Measurements from ENCODE around the gene SPINT2. TPM values are rescaled to one million over a fixed set of nuclear protein-coding genes. Genes with fewer than 3 reads are reported as not detected.

SPINT2 gene
- total RNA-seq, 2 experiments from 2014 or later, result 56.2 to 68.4 TPM

DNA sequence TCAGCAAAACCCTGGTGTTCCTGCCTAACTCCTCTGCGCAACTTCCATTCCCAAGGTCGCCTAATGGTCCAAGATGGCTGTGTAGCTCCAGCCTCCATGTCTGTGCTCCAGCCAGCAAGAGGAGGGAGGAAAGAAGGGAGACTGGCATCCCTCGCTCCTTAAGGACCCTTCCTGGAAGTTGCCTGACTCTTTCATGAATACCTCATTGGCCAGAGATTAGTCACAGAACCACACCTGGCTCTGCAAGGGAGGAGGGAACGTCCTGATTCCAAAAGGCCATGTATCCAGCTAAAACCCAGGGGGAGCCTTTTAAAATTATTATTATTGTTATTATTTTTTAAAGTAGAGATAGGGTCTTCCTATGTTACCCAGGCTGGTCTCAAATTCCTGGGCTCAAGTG lies 60.1 kb downstream of the SPINT2 start:
- ChIA-PET POLR2A (no interaction called here), CTCF (no interaction called here)
- Mint-ChIP-seq H3K4me3 (no peak overlapping the region), H3K27me3 (no peaks in the 10 kb centered on the region), H3K9me3 (no peaks in the 10 kb centered on the region), H3K36me3 (ENCODE audit: low read depth) (peaks cover 20% of the 10 kb centered on the region), H3K27ac (no peak overlapping the region), H3K4me1 (ENCODE audit: low read depth) (peaks cover 18% of the 10 kb centered on the region)
- ATAC-seq, result no peak
- intact Hi-C loops (cut with micrococcal nuclease), result no loop called here
- DNase-seq, result no peak
- TF ChIP-seq, protein P1, sequence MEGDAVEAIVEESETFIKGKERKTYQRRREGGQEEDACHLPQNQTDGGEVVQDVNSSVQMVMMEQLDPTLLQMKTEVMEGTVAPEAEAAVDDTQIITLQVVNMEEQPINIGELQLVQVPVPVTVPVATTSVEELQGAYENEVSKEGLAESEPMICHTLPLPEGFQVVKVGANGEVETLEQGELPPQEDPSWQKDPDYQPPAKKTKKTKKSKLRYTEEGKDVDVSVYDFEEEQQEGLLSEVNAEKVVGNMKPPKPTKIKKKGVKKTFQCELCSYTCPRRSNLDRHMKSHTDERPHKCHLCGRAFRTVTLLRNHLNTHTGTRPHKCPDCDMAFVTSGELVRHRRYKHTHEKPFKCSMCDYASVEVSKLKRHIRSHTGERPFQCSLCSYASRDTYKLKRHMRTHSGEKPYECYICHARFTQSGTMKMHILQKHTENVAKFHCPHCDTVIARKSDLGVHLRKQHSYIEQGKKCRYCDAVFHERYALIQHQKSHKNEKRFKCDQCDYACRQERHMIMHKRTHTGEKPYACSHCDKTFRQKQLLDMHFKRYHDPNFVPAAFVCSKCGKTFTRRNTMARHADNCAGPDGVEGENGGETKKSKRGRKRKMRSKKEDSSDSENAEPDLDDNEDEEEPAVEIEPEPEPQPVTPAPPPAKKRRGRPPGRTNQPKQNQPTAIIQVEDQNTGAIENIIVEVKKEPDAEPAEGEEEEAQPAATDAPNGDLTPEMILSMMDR (IDR thresholded peaks at IDR 0.05), result no peak

DNA sequence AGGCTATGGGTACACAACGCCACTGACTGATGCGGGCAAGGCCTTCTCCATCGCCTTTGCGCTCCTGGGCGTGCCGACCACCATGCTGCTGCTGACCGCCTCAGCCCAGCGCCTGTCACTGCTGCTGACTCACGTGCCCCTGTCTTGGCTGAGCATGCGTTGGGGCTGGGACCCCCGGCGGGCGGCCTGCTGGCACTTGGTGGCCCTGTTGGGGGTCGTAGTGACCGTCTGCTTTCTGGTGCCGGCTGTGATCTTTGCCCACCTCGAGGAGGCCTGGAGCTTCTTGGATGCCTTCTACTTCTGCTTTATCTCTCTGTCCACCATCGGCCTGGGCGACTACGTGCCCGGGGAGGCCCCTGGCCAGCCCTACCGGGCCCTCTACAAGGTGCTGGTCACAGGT lies 62.2 kb downstream of the SPINT2 start:
- CTCF ChIA-PET, result no interaction called here
- Mint-ChIP-seq H3K27me3 (no peaks in the 10 kb centered on the region), H3K9me3 (no peaks in the 10 kb centered on the region), H3K27ac (no peak overlapping the region), H3K4me1 (ENCODE audit: low read depth) (peaks cover 6% of the 10 kb centered on the region), H3K36me3 (ENCODE audit: low read depth) (peaks cover 22% of the 10 kb centered on the region), H3K4me3 (no peak overlapping the region)
- TF ChIP-seq, protein P1 (IDR thresholded peaks at IDR 0.05), result no peak
- POLR2A ChIA-PET, result no interaction called here
- DNase-seq, result no peak
- intact Hi-C loops (cut with micrococcal nuclease), result no loop called here
- ATAC-seq, result no peak

DNA sequence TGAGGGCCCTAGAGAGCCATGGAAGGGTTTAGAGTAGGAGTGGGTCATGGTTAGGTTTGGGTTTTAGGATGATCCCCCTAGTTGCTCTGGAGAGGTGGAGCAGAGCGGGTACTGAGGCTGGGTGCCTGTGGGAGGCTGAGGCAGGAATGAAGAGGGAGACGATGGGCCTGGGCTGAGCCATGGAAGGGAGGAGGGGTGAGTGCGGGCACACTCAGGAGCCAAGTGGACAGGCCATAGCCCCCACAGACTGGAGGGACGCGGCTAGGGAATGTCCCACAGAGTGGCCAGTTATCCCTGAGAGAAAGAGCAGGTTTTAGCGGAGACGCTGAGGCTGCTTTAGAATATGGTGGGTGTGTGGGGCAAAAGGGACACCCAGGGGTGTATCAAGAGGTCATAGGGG lies 65.3 kb downstream of the SPINT2 start:
- Mint-ChIP-seq H3K4me3 (no peak overlapping the region), H3K27ac (no peak overlapping the region)
- CTCF ChIA-PET, result no interaction called here

DNA sequence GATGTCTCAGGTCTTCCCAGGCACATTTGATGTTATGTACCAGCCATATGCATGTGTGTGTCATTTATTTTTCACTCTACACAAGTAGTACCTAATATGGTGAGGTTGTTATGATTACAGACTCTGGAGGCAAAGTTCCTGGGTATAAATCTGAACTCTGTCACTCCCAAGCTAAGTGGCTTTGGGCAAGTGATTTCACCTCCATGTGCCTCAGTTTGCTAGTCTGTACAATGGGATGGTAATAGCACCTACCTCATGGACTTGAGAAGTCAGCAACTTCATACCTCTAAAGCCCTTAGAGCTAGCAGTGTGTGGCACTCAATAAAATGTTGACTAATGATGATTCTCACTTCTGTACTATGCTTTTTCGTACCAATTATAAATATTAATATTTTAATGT lies 67.4 kb downstream of the SPINT2 start:
- POLR2A ChIA-PET, result interaction anchor here (0.6 kb wide), 1 partner anchor 97 kb away, joined by 3 read pairs; no protein-coding TSS in a partner anchor
- intact Hi-C loops (cut with micrococcal nuclease), result loop anchor here (10.0 kb wide), 1 partner anchor 427 kb away; the partner anchor contains the start of genes SIPA1L3 and WDR87
- Mint-ChIP-seq H3K27ac (no peak overlapping the region), H3K4me1 (ENCODE audit: low read depth) (peaks cover under 1% of the 10 kb centered on the region), H3K4me3 (no peak overlapping the region), H3K36me3 (ENCODE audit: low read depth) (peaks cover 12% of the 10 kb centered on the region), H3K9me3 (no peaks in the 10 kb centered on the region), H3K27me3 (no peaks in the 10 kb centered on the region)
- ATAC-seq (no peak), DNase-seq (no peak)
- TF ChIP-seq, protein P1 (IDR thresholded peaks at IDR 0.05), result no peak
- CTCF ChIA-PET, result interaction anchor here (1.1 kb wide), 1 partner anchor 97 kb away, joined by 4 read pairs; no protein-coding TSS in a partner anchor

More for the DNA sequence above, 65.3 kb downstream of the SPINT2 start:
- TF ChIP-seq, protein P1 (IDR thresholded peaks at IDR 0.05), result no peak
- H3K9me3 Mint-ChIP-seq, result no peaks in the 10 kb centered on the region
- intact Hi-C loops (cut with micrococcal nuclease), result loop anchor here (10.0 kb wide), 1 partner anchor 425 kb away; the partner anchor contains the start of genes SIPA1L3 and WDR87
- H3K27me3 Mint-ChIP-seq, result no peaks in the 10 kb centered on the region
- DNase-seq, result no peak
- ATAC-seq, result no peak
- H3K36me3 Mint-ChIP-seq (ENCODE audit: low read depth), result peaks cover 17% of the 10 kb centered on the region
- POLR2A ChIA-PET, result no interaction called here
- H3K4me1 Mint-ChIP-seq (ENCODE audit: low read depth), result no peaks in the 10 kb centered on the region

DNA sequence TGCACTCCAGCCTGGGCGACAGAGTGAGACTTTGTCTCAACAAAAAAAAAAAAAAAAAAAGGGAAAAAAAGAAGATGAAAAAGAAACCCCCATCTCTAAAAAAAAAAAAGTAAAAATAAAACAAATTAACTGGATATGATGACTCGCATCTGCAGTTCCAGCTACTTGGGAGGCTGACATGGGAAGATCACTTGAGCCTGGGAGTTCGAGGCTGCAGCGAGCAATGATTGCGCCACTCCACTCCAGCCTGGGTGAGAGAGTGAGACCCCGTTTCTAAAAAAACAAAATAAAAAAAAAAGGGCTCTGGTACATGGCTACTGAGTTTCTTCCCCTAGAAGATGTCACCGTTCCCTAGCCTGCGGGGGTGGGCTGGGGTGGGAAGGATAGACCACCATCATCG lies 68.9 kb downstream of the SPINT2 start:
- H3K9me3 Mint-ChIP-seq, result no peaks in the 10 kb centered on the region
- intact Hi-C loops (cut with micrococcal nuclease), result loop anchor here (10.0 kb wide), 1 partner anchor 428 kb away; the partner anchor contains the start of genes SIPA1L3 and WDR87
- no peak overlapping the region for H3K4me3 Mint-ChIP-seq
- no peak overlapping the region for H3K27ac Mint-ChIP-seq
- H3K4me1 Mint-ChIP-seq (ENCODE audit: low read depth), result peaks cover 7% of the 10 kb centered on the region
- peaks cover 4% of the 10 kb centered on the region for H3K36me3 Mint-ChIP-seq (ENCODE audit: low read depth)
- no peaks in the 10 kb centered on the region for H3K27me3 Mint-ChIP-seq
- CTCF ChIA-PET, result interaction anchor here (0.7 to 1.1 kb wide), 2 partner anchors 45 to 89 kb away, joined by 3 read pairs; no protein-coding TSS in a partner anchor
- ATAC-seq, result no peak
- TF ChIP-seq, protein P1 (IDR thresholded peaks at IDR 0.05), result no peak
- DNase-seq, result no peak
- POLR2A ChIA-PET, result interaction anchor here (0.6 kb wide), 1 partner anchor 81 kb away, joined by 3 read pairs; no protein-coding TSS in a partner anchor
